Choroid plexus epithelial cell (primary cell): ENCODE data around the gene OR6C70.
"Not testable (repeated sequence)": the region's sequence is repeated elsewhere in the genome, so short reads cannot be mapped to it uniquely, and the experiment has no call there.

Experiments used
- DNase-seq: peaks from one replicate; pipeline ENCODE4 v3.0.0-alpha.2; 2010; ENCODE audit warnings: low read depth
- H3K4me3 ChIP-seq: 2 replicates; pipeline ENCODE4 v1.5.1; 2011; ENCODE audit warnings: low read depth, mild to moderate bottlenecking, control low read depth, low read length, moderate library complexity
- CTCF ChIP-seq: conservative IDR thresholded peaks from 2 replicates; pipeline ENCODE4 v1.5.1; 2011; ENCODE audit warnings: low read depth, mild to moderate bottlenecking, control low read depth, inconsistent platforms, low read length, moderate library complexity

OR6C70 gene

GRCh38 chr12:55492078-55492477, 22.1 kb upstream of the OR6C70 start, which contains the start of gene OR6C68:
Gene OR6C68, plus strand, starts transcription at chr12:55492378. Its CDS starts 0 bp downstream, at chr12:55492378.
- no peak for TF ChIP-seq CTCF
- no peak within 1 kb of the TSS for H3K4me3 ChIP-seq
- no peak for DNase-seq

GRCh38 chr12:55484284-55484683, 14.3 kb upstream of the OR6C70 start:
- H3K4me3 ChIP-seq, DNase-seq: not testable (repeated sequence)

GRCh38 chr12:55479136-55479535, 9.2 kb upstream of the OR6C70 start:
- DNase-seq, H3K4me3 ChIP-seq: not testable (repeated sequence)

- no peak overlapping the region for H3K4me3 ChIP-seq
- no peak for TF ChIP-seq CTCF
- no peak for DNase-seq
Measured at GRCh38 chr12:55472264-55472663, 2.3 kb upstream of the OR6C70 start.

- no peak overlapping the region for H3K4me3 ChIP-seq
- DNase-seq = no peak
- no peak for TF ChIP-seq CTCF
Measured at GRCh38 chr12:55469291-55469690, 647 bp downstream of the OR6C70 start.

GRCh38 chr12:55467836-55468235, 2.1 kb downstream of the OR6C70 start:
- H3K4me3 ChIP-seq = no peak overlapping the region
- DNase-seq = no peak
- no peak for TF ChIP-seq CTCF

GRCh38 chr12:55464926-55465325, 5.0 kb downstream of the OR6C70 start:
- H3K4me3 ChIP-seq, DNase-seq: not testable (repeated sequence)

GRCh38 chr12:55448825-55449224, 21.1 kb downstream of the OR6C70 start:
- no peak overlapping the region for H3K4me3 ChIP-seq
- TF ChIP-seq CTCF = no peak
- DNase-seq = no peak

GRCh38 chr12:55446326-55446725, 23.6 kb downstream of the OR6C70 start:
- DNase-seq = no peak
- H3K4me3 ChIP-seq = no peak overlapping the region
- no peak for TF ChIP-seq CTCF
